Glomerular endothelial cell (primary cell): ENCODE results near the gene SMLR1. TPM values are rescaled to one million over a fixed set of nuclear protein-coding genes. Genes with fewer than 3 reads are reported as not detected.
"Not testable (repeated sequence)": the region's sequence is repeated elsewhere in the genome, so short reads cannot be mapped to it uniquely, and the experiment has no call there.

Source experiments
- DNase-seq: peaks from one replicate; pipeline ENCODE4 v3.0.0-alpha.2; 2011; ENCODE audit warnings: low read depth, low spot score; ENCODE audit errors: extremely low read depth
- total RNA-seq: library from RNA; depleted of rRNA; stranded (reverse); fragments of >200 nt; gene quantifications from 2 replicates; pipeline ENCODE4 v1.2.3, GENCODE V29; 2015

The SMLR1 gene
- total RNA-seq = not detected in 2 replicates

GRCh38 chr6:130827247-130828149 lies at the start of gene SMLR1:
Gene SMLR1 (plus strand): TSS chr6:130827406. CDS start chr6:130827414, 8 bp downstream.
- no peak for DNase-seq

- DNase-seq = no peak
Measured at GRCh38 chr6:130778946-130779657, 48.1 kb upstream of the SMLR1 start.

- DNase-seq = no peak
Measured at GRCh38 chr6:130779658-130780033, 47.6 kb upstream of the SMLR1 start.

GRCh38 chr6:130780122-130780521 lies 47.1 kb upstream of the SMLR1 start:
- no peak for DNase-seq

GRCh38 chr6:130781557-130781956 lies 45.6 kb upstream of the SMLR1 start:
- no peak for DNase-seq

- no peak for DNase-seq
Measured at GRCh38 chr6:130783416-130784107, 43.6 kb upstream of the SMLR1 start.

- DNase-seq = no peak
Measured at GRCh38 chr6:130787726-130788500, 39.3 kb upstream of the SMLR1 start.

GRCh38 chr6:130788954-130789353 lies 38.3 kb upstream of the SMLR1 start:
- no peak for DNase-seq

- DNase-seq = no peak
Measured at GRCh38 chr6:130794010-130794697, 33.1 kb upstream of the SMLR1 start.

- DNase-seq = no peak
Measured at GRCh38 chr6:130794738-130795137, 32.5 kb upstream of the SMLR1 start.

GRCh38 chr6:130796313-130796905 lies 30.8 kb upstream of the SMLR1 start:
- peak; percentile 60 for DNase-seq

- no peak for DNase-seq
Measured at GRCh38 chr6:130797061-130797460, 30.1 kb upstream of the SMLR1 start.

GRCh38 chr6:130801368-130801767 lies 25.8 kb upstream of the SMLR1 start:
- DNase-seq = not testable (repeated sequence)

GRCh38 chr6:130810307-130811030 lies 16.7 kb upstream of the SMLR1 start:
- DNase-seq = no peak

GRCh38 chr6:130811932-130812331 lies 15.3 kb upstream of the SMLR1 start:
- DNase-seq = no peak

- DNase-seq = no peak
Measured at GRCh38 chr6:130814506-130814905, 12.7 kb upstream of the SMLR1 start.

GRCh38 chr6:130815200-130816071 lies 11.8 kb upstream of the SMLR1 start:
- no peak for DNase-seq

- no peak for DNase-seq
Measured at GRCh38 chr6:130822736-130823135, 4.5 kb upstream of the SMLR1 start.
